Gastroesophageal sphincter (tissue), 3 donors: ENCODE measurements around the gene PTPRE.

Experiments
- CTCF ChIP-seq, 4 experiments: fragments of 200-600 bp in 2 of 4; fragments of 450-650 bp in 2 of 4; sonication (generic) in 1 of 4; IDR thresholded peaks; one replicate each; pipeline ENCODE4 v1.5.1; 2017 to 2019; ENCODE audit warnings: antibody characterized with exemption in 4 of 4, mild to moderate bottlenecking in 2 of 4, moderate library complexity in 2 of 4
- POLR2AphosphoS5 ChIP-seq: sonication (generic); formaldehyde crosslinking; IDR thresholded peaks from one replicate; pipeline ENCODE4 v1.6.1; 2017; ENCODE audit warnings: antibody characterized with exemption

DNA sequence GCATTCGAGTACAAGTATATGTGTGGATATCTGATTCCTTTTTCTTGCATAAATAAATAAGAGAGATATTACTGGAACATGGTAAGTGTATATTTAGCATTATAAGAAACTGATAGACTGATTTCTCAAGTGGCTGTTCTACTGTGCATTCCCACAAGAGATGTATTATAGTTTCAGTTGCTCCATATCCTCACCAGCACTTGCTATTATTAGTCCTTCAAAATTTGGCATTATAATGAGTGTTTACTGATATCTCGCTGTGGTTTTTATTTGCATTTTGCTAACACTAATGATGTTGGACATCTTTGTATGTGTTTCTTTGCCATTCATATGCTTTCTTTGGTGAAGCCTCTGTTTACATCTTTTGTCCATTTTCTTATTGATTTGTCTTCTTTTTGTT, 9.7 kb upstream of the PTPRE start:
- TF ChIP-seq CTCF (IDR thresholded peaks at IDR 0.05) (no peak), POLR2AphosphoS5 (no peak)
